ENCODE data around the gene HDAC7. TPM values are rescaled to one million over a fixed set of nuclear protein-coding genes. Genes with fewer than 3 reads are reported as not detected.

The HDAC7 gene
- total RNA-seq, 4 donors from 2014 or later: 55.9 to 96.5 (median 59.4) TPM

DNA sequence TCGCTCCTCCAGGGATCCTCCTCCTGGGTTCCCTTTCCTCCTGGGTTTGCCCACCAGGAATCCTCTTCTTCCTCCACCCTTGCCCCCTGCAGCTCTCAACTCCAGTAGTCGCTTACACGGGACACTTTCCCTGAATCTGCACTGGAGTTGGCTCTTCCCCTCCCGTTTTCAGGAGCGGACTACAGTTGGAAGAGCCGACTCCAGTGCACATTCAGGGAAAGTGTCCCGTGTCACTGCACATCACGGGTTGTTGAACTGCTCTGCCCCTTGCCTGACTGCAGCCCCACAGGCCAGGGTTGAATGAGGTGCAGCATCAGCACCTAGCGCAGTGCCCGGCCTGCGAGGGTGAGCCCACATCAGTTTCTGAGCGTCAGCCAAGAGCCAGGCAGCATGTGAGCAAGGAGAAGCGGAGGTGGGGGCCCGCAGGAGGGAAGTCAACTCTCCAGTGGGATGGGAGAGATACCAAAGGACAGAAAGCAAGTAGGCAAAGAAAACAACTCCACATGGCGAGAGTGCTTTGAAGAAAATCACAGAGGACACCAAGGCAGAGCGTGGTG lies 74.1 kb downstream of the HDAC7 start:
- Histone ChIP-seq H3K27ac (no peak overlapping the region), H3K27me3 (no peaks in the 10 kb centered on the region), H3K4me1 (peaks cover 0 to 15% (median 13%) of the 10 kb centered on the region in 3 donors), H3K4me3 (no peak overlapping the region), H3K9me3 (no peaks in the 10 kb centered on the region), H3K36me3 (peaks cover 0 to 38% of the 10 kb centered on the region in 2 donors)
- WGBS, 2 donors (ENCODE audit: low coverage in 1 of 2): 73 to 86% methylated on average over 3 to 7 of the region's 16 CpGs
- no peak for ATAC-seq
- no peak for TF ChIP-seq EP300 (IDR thresholded peaks at IDR 0.05)
- TF ChIP-seq, protein P1, sequence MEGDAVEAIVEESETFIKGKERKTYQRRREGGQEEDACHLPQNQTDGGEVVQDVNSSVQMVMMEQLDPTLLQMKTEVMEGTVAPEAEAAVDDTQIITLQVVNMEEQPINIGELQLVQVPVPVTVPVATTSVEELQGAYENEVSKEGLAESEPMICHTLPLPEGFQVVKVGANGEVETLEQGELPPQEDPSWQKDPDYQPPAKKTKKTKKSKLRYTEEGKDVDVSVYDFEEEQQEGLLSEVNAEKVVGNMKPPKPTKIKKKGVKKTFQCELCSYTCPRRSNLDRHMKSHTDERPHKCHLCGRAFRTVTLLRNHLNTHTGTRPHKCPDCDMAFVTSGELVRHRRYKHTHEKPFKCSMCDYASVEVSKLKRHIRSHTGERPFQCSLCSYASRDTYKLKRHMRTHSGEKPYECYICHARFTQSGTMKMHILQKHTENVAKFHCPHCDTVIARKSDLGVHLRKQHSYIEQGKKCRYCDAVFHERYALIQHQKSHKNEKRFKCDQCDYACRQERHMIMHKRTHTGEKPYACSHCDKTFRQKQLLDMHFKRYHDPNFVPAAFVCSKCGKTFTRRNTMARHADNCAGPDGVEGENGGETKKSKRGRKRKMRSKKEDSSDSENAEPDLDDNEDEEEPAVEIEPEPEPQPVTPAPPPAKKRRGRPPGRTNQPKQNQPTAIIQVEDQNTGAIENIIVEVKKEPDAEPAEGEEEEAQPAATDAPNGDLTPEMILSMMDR (IDR thresholded peaks at IDR 0.05): no peak
- TF ChIP-seq POLR2AphosphoS5 (IDR thresholded peaks at IDR 0.05): no peak
- TF ChIP-seq POLR2A (IDR thresholded peaks at IDR 0.05): no peak

DNA sequence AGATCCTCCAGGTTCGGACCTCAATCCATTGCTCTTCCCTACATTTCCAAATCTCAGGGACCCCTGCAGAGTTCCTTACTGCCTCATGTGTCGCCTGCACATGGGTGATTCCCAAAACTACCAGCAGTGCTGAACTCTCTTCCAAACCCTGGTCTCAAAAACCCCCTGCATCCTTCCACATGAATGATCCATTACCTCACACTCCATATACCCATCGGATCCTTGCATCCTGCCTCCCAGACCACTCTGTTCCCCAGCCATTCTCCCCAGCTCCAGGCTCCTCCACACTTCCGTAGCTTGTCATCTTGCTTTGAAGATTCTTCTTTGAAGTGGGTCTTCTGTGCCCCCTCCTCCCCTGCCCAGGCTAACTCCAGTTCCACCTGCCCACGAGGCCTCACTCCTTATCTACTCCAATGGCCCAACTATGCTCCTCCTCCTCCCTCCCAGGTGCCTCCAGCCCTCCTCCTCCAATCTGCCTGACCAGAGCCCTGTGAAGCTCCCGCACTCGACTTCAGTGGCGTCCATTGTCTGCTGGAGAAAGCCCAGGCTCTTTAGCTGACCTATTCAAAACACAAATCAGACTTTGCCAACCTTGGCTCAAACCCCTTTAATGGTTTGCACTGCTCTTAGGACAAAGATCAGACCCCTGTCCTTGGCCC lies 74.8 kb downstream of the HDAC7 start:
- Histone ChIP-seq H3K27ac (no peak overlapping the region), H3K4me1 (peaks cover 0 to 22% (median 15%) of the 10 kb centered on the region in 3 donors), H3K4me3 (no peak overlapping the region), H3K9me3 (no peaks in the 10 kb centered on the region), H3K36me3 (peaks cover 0 to 32% of the 10 kb centered on the region in 2 donors), H3K27me3 (no peaks in the 10 kb centered on the region)
- WGBS, 2 donors (ENCODE audit: low coverage in 1 of 2): 77 to 85% methylated on average over 6 to 7 of the region's 8 CpGs
- TF ChIP-seq, protein P1 (IDR thresholded peaks at IDR 0.05): no peak
- TF ChIP-seq POLR2A (IDR thresholded peaks at IDR 0.05) (no peak), POLR2AphosphoS5 (IDR thresholded peaks at IDR 0.05) (no peak), EP300 (IDR thresholded peaks at IDR 0.05) (no peak)
- no peak for ATAC-seq

DNA sequence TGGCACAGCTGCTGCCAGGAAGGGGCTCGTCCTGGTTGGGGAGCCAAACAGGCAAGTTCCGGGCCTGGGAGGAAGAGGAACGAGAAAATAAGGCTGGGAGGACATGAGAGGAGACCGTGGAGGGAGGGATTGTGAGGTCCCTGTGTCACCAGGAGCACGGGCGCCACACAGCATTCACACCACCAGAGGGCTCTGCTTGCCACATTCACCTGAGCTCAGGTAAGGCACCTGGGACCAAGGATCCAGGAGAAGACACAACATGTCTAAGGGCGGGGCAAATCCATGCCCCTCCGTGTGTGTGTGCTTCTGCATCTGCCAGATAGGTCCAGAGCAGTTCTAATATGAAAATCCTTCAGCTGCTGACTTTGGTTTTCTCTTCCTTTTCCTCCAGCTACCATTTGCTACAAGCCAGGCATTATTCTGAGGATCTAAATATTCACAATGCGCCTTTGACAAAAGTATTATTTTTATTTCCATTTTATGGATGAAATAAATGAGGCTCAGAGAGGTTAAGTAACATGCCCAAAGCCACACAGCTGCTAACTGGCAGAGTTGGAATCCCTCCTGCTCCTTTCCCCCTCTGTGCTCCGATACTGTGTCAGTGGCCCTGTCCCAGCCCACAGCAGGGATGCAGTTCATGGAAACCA lies 75.6 kb downstream of the HDAC7 start:
- no peak for ATAC-seq
- Histone ChIP-seq H3K9me3 (no peaks in the 10 kb centered on the region), H3K27ac (no peak overlapping the region), H3K4me3 (no peak overlapping the region), H3K27me3 (no peaks in the 10 kb centered on the region), H3K4me1 (peaks cover 0 to 29% (median 15%) of the 10 kb centered on the region in 3 donors), H3K36me3 (peaks cover 0 to 25% of the 10 kb centered on the region in 2 donors)
- no peak for TF ChIP-seq POLR2AphosphoS5 (IDR thresholded peaks at IDR 0.05)
- TF ChIP-seq, protein P1 (IDR thresholded peaks at IDR 0.05): peak in 2 of 4 experiments; percentile 21 to 38
- 56 to 57% methylated on average over 6 to 9 of the region's 10 CpGs for WGBS, 2 donors (ENCODE audit: low coverage in 1 of 2)

DNA sequence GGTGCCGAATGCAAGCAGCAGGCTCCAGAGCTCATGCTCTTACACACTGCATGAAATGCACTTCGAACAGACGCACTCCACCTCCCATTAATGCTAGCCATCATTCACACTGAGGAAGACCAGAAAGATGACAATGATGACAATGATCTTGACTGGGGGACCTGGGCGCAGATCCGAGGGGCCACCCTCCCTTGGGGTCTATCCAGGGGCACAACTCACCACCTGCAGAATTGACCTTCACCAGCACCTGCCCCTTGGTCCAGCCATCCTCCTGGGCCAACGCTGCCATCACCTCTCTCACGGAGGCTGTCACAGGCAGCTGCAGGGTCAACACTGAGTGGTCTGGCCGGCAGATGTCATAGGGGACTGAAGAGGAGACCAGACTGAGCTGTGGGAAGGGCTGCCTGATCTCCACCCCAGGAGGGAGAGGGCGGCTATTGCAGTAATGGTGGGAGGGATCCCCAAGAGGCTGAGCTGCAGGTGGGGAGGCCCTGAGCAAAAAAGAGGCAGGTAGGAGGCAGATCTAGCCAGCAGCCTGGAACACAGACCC lies 76.3 kb downstream of the HDAC7 start:
- peaks cover 0 to 18% of the 10 kb centered on the region in 2 donors for H3K36me3 ChIP-seq
- ATAC-seq: no peak
- 75 to 95% methylated on average over 3 to 7 of the region's 9 CpGs for WGBS, 2 donors (ENCODE audit: low coverage in 1 of 2)
- no peaks in the 10 kb centered on the region for H3K27me3 ChIP-seq
- H3K9me3 ChIP-seq: no peaks in the 10 kb centered on the region
- TF ChIP-seq, protein P1 (IDR thresholded peaks at IDR 0.05): no peak
- TF ChIP-seq EP300 (IDR thresholded peaks at IDR 0.05) (no peak), POLR2A (IDR thresholded peaks at IDR 0.05) (no peak), POLR2AphosphoS5 (IDR thresholded peaks at IDR 0.05) (no peak)
- peaks cover 0 to 36% (median 15%) of the 10 kb centered on the region in 3 donors for H3K4me1 ChIP-seq
- no peak overlapping the region for H3K27ac ChIP-seq
- no peak overlapping the region for H3K4me3 ChIP-seq
